Hematopoietic multipotent progenitor cell treated with erythropoietin and hydrocortisone succinate and interleukin-3 and kit ligand, for 4 days (in vitro differentiated cells): Measurements from ENCODE around the gene HS3ST2.
A peak's percentile ranks its signal among the peaks of the same experiment; 100 is the strongest.

Experiments used
- DNase-seq: peaks from one replicate; pipeline ENCODE4 v3.0.0-alpha.2; 2015

HS3ST2 gene

DNA sequence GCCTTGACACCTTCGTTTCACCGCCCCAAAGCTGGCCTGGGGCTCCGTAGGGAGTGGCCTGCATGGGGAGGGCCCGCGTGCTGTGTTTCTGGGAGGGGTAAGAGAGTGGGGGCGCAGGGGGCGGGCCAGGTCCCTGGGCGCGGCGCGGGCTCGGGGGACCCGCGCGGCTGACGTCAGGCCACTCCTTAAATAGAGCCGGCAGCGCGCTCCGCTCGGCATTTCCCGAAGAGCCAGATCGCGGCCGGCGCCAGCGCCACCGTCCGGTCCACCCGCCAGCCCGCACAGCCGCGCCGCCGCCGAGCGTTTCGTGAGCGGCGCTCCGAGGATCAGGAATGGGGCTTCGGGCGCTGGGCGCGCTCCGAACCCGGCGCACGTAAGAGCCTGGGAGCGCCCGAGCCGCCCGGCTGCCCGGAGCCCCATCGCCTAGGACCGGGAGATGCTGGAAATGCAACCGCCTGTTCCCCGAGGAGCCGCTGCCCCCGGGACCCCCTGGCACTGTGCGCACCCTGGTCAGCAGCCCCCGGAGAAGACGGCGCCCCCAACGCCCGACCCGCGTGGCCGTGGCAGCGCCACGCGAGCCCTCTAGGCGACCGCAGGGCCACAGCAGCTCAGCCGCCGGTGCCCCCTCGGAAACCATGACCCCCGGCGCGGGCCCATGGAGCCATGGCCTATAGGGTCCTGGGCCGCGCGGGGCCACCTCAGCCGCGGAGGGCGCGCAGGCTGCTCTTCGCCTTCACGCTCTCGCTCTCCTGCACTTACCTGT lies at the start of gene HS3ST2:
Gene HS3ST2, plus strand, starts transcription at position 215 of the 763 bp plus-strand sequence. Its CDS starts 449 bp downstream, at position 664.
- DNase-seq, result peak; percentile 54

DNA sequence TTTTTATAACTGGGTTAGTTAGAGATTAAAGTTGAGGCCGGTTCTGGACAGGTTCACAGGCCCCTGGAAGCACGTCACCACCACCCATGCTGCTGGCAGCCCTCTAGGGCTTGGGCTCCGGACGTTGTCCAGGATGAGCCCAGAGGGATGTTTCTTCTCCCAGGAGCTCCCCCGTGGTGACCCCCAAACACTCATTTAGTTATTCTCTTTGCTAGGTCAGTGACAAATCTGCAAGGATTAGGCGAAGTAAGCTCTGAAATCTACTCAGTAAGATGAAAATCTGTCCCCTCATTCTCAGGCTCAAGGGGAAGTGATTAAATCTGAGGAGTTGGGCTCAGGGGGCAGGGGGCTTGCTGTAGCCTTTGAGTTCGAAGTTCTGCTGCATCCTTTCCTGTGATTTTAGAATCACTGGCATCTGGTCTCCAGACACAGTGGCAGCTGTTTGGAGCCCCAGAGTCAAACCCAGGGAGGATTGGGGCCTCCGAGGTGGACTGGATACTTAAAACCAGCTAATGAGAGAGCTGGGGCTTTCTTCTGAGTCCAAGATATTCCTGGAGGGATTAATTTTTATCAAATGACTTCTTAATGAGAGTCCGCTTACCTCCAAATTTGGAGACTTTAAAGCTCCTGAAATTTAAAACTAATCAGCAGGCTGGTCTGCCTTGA lies 49.2 kb upstream of the HS3ST2 start:
- DNase-seq, result no peak

DNA sequence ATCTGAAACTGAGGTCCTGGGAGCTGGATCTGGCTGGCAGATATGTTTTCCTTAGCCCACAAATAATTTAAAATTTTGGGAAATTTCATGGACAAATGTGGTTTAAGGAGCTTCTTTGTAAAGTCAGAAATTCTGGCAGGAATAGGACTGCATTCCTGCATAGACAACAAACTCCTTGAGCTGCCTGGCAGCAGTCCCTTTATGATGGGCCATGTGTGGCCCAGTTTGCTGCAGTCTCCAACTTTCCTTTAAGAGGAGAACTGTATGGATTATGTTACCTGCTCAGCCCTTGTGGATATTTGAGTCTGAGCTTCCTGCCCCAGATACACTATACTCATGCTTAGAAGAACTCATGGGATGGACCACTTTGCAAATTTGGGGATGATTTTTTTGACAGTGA lies 48.5 kb upstream of the HS3ST2 start:
- no peak for DNase-seq

GRCh38 chr16:22770866-22771265 lies 43.1 kb upstream of the HS3ST2 start:
- no peak for DNase-seq

GRCh38 chr16:22771551-22771950 lies 42.4 kb upstream of the HS3ST2 start:
- DNase-seq, result no peak

GRCh38 chr16:22775220-22775922 lies 38.6 kb upstream of the HS3ST2 start:
- no peak for DNase-seq

- no peak for DNase-seq
Measured at GRCh38 chr16:22781480-22781879, 32.5 kb upstream of the HS3ST2 start.

DNA sequence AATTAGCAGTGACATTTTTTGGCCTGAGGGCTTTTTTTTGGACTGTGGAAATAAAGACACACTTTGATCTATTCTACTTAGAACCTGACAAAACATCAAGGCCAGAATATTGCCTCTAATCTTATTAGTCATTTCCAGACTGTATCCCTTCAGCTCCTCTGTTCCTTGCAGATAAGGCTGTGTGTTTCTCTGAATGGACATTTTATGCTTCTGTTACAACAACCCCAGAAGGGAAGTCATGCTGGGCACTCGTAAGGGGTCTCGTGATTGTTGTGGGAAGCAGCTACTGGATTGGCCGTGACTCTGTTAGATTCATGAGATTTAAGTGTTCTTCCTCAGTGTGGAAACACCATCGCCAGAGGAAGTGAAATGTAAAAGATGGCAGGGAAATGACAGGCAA lies 31.6 kb upstream of the HS3ST2 start:
- DNase-seq, result peak; percentile 85

DNA sequence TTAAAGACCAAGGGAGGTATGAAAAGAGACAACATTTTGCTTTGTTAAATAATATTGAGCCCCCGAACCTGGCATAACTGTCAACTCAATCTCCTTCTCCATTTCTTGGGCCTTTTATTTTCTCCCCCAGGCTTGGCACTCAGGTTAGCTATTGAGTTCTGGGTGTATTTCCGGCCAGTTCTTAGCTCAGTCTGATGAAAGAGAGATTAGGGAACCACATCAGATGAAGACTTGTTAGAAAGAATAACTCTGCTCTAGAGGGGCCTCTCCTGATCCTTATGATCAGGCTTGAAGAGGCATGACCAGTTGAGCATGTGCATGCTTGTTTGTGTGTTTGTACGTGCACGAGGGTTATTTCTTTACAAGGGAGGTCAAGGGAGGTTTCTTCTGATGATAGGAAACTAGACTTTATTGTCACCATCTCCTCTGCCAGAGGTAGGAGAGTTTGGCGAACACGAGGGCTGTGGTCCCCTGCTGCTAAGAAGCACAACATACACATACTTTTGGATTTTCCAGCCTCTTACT lies 29.2 kb upstream of the HS3ST2 start:
- DNase-seq, result peak; percentile 68

- DNase-seq, result no peak
Measured at GRCh38 chr16:22785552-22785951, 28.4 kb upstream of the HS3ST2 start.

GRCh38 chr16:22786284-22786683 lies 27.7 kb upstream of the HS3ST2 start:
- no peak for DNase-seq

DNA sequence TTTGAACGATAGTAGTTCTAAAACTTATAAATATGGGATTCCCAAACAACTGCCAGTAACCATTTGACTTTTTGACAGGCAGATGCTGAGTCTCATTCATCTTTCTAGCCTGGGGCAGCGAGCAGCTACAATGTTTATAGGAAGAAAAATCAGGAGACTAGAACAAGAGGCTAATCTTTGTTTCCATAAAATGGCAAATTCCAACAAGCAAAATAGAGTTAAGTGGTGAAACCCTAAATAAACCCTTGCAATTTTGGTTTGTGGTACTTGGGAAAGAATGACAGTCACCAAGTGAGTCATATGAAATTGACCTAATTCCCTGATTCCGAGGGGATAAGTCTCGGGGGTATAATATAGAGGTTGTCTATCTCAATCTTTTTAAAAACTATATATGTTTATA lies 27.3 kb upstream of the HS3ST2 start:
- DNase-seq, result no peak

- DNase-seq, result peak; percentile 74
Measured at GRCh38 chr16:22787466-22788192, 26.3 kb upstream of the HS3ST2 start.

GRCh38 chr16:22788193-22788530 lies 25.8 kb upstream of the HS3ST2 start:
- DNase-seq, result no peak

DNA sequence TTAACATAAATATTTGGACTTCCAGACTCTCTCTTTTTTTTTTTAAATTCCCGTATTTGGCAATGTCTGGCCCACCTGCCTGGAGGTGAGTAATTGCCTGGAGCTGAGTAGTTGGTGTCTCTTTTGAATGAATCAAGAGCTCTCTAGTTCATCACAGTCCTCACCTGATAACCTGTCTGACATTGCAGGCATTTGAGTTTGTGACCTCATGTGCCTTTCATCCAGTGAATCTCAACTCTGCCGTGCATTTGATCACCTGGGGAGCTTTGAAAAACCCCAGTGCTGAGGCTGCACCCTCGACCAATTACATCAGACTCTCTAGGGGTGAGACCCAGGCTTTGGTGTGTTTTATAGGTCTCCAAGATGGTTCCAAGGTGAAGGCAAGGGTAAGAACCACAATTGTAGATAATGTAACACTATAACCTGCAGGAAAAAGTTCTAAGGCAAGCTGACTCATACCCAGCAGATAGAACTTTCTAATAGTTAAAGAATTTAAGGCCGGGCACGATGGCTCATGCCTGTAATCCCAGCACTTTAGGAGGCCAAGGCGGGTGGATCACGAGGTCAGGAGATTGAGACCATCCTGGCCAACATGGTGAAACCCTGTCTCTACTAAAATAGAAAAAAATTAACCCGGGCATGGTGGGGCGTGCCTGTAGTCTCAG lies 24.5 kb upstream of the HS3ST2 start:
- DNase-seq, result no peak

GRCh38 chr16:22797551-22797950 lies 16.4 kb upstream of the HS3ST2 start:
- DNase-seq, result no peak

DNA sequence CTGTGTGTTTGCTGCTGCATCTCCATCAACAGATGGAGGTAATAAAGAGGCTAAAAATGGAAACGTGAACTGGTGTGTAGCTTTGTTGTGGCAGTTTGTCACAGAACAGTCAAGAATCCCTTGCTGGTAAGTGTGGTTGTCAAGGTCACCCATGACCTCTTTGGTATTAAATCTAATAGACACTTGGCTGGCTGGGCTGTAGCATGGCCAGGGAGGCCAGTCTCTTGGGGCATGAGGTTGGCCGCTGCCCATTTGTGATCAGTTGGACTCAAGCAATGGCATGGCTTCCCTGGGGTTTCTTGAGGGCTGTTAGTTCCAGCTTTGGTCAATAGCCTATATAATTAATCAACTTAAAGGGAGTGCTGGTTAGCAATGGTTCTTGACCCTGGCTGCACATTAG lies 14.8 kb upstream of the HS3ST2 start:
- no peak for DNase-seq

- DNase-seq, result no peak
Measured at GRCh38 chr16:22804893-22805292, 9.1 kb upstream of the HS3ST2 start.

- no peak for DNase-seq
Measured at GRCh38 chr16:22805326-22805725, 8.6 kb upstream of the HS3ST2 start.

DNA sequence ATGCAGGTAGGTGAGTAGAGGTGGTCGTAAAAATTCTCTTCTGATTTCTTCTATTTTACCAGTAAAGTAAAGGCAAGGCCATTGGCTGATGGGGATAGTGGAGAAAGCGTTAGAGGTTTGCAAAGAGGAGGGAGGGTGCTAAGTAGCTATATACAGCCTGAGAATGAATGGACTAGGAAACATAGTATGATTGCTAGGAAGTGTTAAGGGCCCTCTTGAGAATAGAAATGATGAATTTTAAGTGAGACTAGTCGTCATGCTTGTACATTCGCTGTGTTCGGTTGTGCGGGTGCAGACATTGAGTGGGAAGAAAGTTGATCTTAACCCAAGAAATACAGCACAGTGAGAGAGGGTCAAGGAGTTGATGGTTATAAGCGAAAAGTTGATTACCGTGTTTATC lies 7.2 kb upstream of the HS3ST2 start:
- no peak for DNase-seq

GRCh38 chr16:22810226-22810625 lies 3.7 kb upstream of the HS3ST2 start:
- DNase-seq, result no peak

GRCh38 chr16:22813223-22813947 lies 577 bp upstream of the HS3ST2 start:
- DNase-seq, result peak; percentile 84
